CD4-positive, alpha-beta T cell treated with Interleukin-12 subunit alpha and Interleukin-12 subunit beta, for 1 hour (primary cell): ENCODE data around the gene CUX1.
"Not testable (repeated sequence)": the region's sequence is repeated elsewhere in the genome, so short reads cannot be mapped to it uniquely, and the experiment has no call there.

Experiments used
- DNase-seq: peaks from one replicate; pipeline ENCODE4 v3.0.0-alpha.2; 2020

CUX1 gene

GRCh38 chr7:101824440-101824839 is 7.0 kb downstream of the CUX1 start:
- DNase-seq, result no peak

GRCh38 chr7:101826081-101826835 is 8.8 kb downstream of the CUX1 start:
- no peak for DNase-seq

GRCh38 chr7:101828301-101829020 is 11.0 kb downstream of the CUX1 start:
- no peak for DNase-seq

- DNase-seq, result no peak
These were observed 11.9 kb downstream of the CUX1 start for GRCh38 chr7:101829374-101829773.

- no peak for DNase-seq
These were observed 12.4 kb downstream of the CUX1 start for GRCh38 chr7:101829821-101830220.

GRCh38 chr7:101831396-101831795 is 14.0 kb downstream of the CUX1 start:
- not testable (repeated sequence) for DNase-seq

- no peak for DNase-seq
These were observed 14.8 kb downstream of the CUX1 start for GRCh38 chr7:101832205-101832631.

GRCh38 chr7:101832685-101833375 is 15.4 kb downstream of the CUX1 start:
- DNase-seq, result no peak

GRCh38 chr7:101833799-101834198 is 16.4 kb downstream of the CUX1 start:
- DNase-seq, result no peak

- DNase-seq, result no peak
These were observed 17.7 kb downstream of the CUX1 start for GRCh38 chr7:101835136-101835535.

- DNase-seq, result not testable (repeated sequence)
These were observed 20.0 kb downstream of the CUX1 start for GRCh38 chr7:101837433-101837832.

GRCh38 chr7:101838837-101839483 is 21.5 kb downstream of the CUX1 start:
- DNase-seq, result no peak

GRCh38 chr7:101841328-101841727 is 23.9 kb downstream of the CUX1 start:
- DNase-seq, result no peak

GRCh38 chr7:101843293-101844271 is 26.2 kb downstream of the CUX1 start:
- DNase-seq, result no peak

GRCh38 chr7:101845974-101846373 is 28.5 kb downstream of the CUX1 start:
- no peak for DNase-seq

GRCh38 chr7:101846800-101847538 is 29.5 kb downstream of the CUX1 start:
- DNase-seq, result no peak

GRCh38 chr7:101848208-101848951 is 31.0 kb downstream of the CUX1 start:
- DNase-seq, result no peak

- not testable (repeated sequence) for DNase-seq
These were observed 31.9 kb downstream of the CUX1 start for GRCh38 chr7:101849314-101849713.

GRCh38 chr7:101852364-101852763 is 34.9 kb downstream of the CUX1 start:
- not testable (repeated sequence) for DNase-seq

GRCh38 chr7:101853684-101854083 is 36.3 kb downstream of the CUX1 start:
- no peak for DNase-seq
